ACC112 (cell line): ENCODE results near the gene CHST11.

Source experiments
- H2AFZ ChIP-seq: fragments of 200-600 bp; sonication (generic); one replicate; pipeline ENCODE4 v1.6.0; 2017; ENCODE audit warnings: antibody characterized with exemption, low read length; ENCODE audit not compliant: unreplicated experiment
- H3K27ac ChIP-seq: fragments of 200-600 bp; sonication (generic); 2 replicates; pipeline ENCODE4 v1.5.1; 2014; ENCODE audit warnings: low read depth, mild to moderate bottlenecking, antibody characterized with exemption, low read length, moderate library complexity
- H3K27me3 ChIP-seq: fragments of 200-600 bp; sonication (generic); 2 replicates; pipeline ENCODE4 v1.6.1; 2014; ENCODE audit warnings: mild to moderate bottlenecking, antibody characterized with exemption, low read length, moderate library complexity, mixed read lengths; ENCODE audit not compliant: insufficient read depth
- H3K36me3 ChIP-seq: fragments of 200-600 bp; sonication (generic); 2 replicates; pipeline ENCODE4 v1.6.1; 2016; ENCODE audit warnings: mild to moderate bottlenecking, antibody characterized with exemption, low read length, moderate library complexity, mixed read lengths; ENCODE audit not compliant: insufficient read depth
- H3K4me1 ChIP-seq: fragments of 200-600 bp; sonication (generic); one replicate; pipeline ENCODE4 v1.6.1; 2016; ENCODE audit warnings: low read length, mixed read lengths; ENCODE audit not compliant: insufficient read depth, unreplicated experiment, control insufficient read depth
- H3K4me3 ChIP-seq: fragments of 200-600 bp; sonication (generic); 2 replicates; pipeline ENCODE4 v1.5.1; 2014; ENCODE audit warnings: mild to moderate bottlenecking, low read depth, low read length
- H3K79me2 ChIP-seq: fragments of 200-600 bp; sonication (generic); one replicate; pipeline ENCODE4 v1.6.0; 2016; ENCODE audit warnings: low read length; ENCODE audit not compliant: control insufficient read depth, unreplicated experiment, insufficient read depth

CHST11 gene

GRCh38 chr12:104459368-104459909 is 2.7 kb downstream of the CHST11 start:
- H3K4me1 ChIP-seq: peaks cover 29% of the 10 kb centered on the region
- peak overlapping the region; percentile 83 for H3K4me3 ChIP-seq

GRCh38 chr12:104460041-104460719 is 3.4 kb downstream of the CHST11 start:
- no peaks in the 10 kb centered on the region for H3K36me3 ChIP-seq
- peaks cover 50% of the 10 kb centered on the region for H3K79me2 ChIP-seq
- no peak overlapping the region for H2AFZ ChIP-seq
- H3K4me3 ChIP-seq: peak overlapping the region; percentile 83
- H3K27ac ChIP-seq: no peak overlapping the region
- H3K4me1 ChIP-seq: peaks cover 25% of the 10 kb centered on the region
- no peaks in the 10 kb centered on the region for H3K27me3 ChIP-seq

More at GRCh38 chr12:104459368-104459909, 2.7 kb downstream of the CHST11 start:
- no peaks in the 10 kb centered on the region for H3K27me3 ChIP-seq
- H3K36me3 ChIP-seq: no peaks in the 10 kb centered on the region
- peaks cover 45% of the 10 kb centered on the region for H3K79me2 ChIP-seq
- no peak overlapping the region for H3K27ac ChIP-seq
- H2AFZ ChIP-seq: no peak overlapping the region

DNA sequence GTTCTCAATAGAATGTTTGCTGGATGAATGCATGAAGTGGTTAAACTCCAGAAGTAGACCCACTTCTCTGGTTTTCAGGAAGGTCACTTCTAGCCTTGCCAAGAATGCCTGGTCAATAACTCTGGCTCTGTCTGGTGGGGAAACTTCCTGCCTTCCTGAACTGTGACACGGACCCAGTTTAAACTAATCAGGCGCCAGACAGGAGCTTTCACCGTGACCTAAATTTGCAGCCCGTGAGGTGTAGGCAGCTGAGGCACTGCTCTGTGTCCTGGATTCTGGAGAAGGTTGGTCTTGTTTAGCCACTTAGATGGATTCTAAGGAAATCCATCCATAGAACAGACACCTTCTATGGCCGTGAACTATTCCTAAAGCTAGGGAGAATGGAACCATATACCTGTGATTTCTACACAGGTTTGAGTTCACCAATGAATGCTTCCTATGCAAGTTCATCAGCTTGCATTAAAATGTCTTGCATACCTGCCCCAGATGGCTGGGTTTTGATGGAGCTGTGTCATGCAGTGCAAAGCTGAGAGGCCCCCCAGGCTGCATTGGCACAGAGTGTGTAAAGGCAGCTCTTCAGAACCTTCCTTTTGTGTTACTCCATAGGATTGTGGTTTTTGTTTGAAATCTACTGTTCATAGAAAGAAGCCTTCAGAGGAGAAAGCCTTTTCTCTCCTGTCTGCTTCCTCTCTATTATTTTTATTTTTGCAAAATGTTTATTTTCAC is 4.4 kb downstream of the CHST11 start:
- no peaks in the 10 kb centered on the region for H3K36me3 ChIP-seq

DNA sequence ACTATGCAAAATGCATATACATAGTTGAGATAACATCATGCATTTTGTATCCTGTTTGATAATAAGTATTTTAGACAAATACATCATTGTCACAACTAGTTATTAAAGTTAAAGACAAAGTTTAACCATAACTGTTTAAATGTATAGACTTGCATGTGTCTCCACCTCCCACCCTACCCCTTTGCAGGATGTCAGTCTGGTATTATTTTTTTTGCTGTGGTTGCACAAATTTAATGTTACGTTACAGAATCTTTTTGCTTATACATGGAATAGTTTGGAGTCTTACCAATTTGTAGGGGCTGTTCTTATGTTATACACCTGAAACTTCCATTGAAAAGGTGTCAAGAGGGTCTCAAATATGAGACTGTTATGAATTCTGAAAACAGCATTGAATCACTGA is 5.6 kb downstream of the CHST11 start:
- no peak overlapping the region for H2AFZ ChIP-seq
- no peaks in the 10 kb centered on the region for H3K36me3 ChIP-seq

More for the DNA sequence above, 4.4 kb downstream of the CHST11 start:
- peaks cover 17% of the 10 kb centered on the region for H3K4me1 ChIP-seq
- H3K79me2 ChIP-seq: peaks cover 53% of the 10 kb centered on the region
- H3K27ac ChIP-seq: no peak overlapping the region
- no peak overlapping the region for H3K4me3 ChIP-seq
- no peaks in the 10 kb centered on the region for H3K27me3 ChIP-seq
- no peak overlapping the region for H2AFZ ChIP-seq

DNA sequence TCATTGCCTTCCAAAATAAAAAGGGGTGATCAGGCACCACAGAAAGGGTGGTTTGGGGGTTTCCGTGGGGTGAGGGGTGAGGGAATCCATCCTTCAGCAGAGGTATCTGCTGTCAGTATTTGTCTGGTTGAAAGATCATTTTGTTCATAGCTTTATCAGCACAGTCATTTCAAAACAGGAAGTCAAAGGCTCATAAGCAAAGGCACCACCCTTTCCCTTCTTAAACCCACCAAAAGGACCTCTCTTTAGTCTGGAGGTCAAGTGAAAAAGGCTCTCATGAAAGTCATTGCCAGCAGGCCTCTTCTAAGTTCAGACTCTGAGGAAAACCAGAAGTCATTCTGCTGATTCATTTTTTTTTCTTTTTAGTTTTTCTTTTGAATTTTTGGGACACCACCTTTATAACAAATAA is 6.2 kb downstream of the CHST11 start:
- Histone ChIP-seq H3K4me3 (no peak overlapping the region), H3K79me2 (peaks cover 55% of the 10 kb centered on the region), H3K27ac (no peak overlapping the region), H3K36me3 (no peaks in the 10 kb centered on the region), H3K4me1 (peaks cover 17% of the 10 kb centered on the region), H3K27me3 (no peaks in the 10 kb centered on the region), H2AFZ (no peak overlapping the region)

More for the DNA sequence above, 5.6 kb downstream of the CHST11 start:
- Histone ChIP-seq H3K4me3 (no peak overlapping the region), H3K4me1 (peaks cover 17% of the 10 kb centered on the region), H3K27ac (no peak overlapping the region), H3K79me2 (peaks cover 57% of the 10 kb centered on the region), H3K27me3 (no peaks in the 10 kb centered on the region)

DNA sequence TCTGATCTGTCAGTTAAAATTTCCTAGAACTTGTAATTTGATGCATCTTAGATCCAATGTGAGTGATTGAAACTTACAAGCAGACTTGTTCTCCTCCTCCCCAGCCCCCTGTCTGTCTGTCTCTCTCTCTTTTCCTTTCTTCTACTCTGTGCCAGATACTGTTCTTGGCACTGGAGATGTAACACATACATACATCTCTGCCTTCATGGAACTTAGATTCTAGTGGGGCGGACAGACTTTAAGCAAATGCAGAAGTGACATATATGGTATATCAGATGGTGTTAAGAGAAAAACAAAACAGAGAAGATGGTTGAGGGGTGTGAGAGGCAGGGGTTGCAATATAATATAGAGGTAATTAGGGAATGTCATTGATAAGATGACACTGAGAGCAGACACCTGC is 6.6 kb downstream of the CHST11 start:
- no peak overlapping the region for H3K4me3 ChIP-seq
- no peaks in the 10 kb centered on the region for H3K27me3 ChIP-seq
- H2AFZ ChIP-seq: no peak overlapping the region
- H3K27ac ChIP-seq: no peak overlapping the region
- H3K4me1 ChIP-seq: peaks cover 17% of the 10 kb centered on the region
- H3K36me3 ChIP-seq: no peaks in the 10 kb centered on the region
- H3K79me2 ChIP-seq: peaks cover 51% of the 10 kb centered on the region

- Histone ChIP-seq H2AFZ (no peak overlapping the region), H3K27me3 (no peaks in the 10 kb centered on the region), H3K27ac (no peak overlapping the region), H3K79me2 (peaks cover 43% of the 10 kb centered on the region), H3K36me3 (no peaks in the 10 kb centered on the region), H3K4me3 (no peak overlapping the region), H3K4me1 (peaks cover 17% of the 10 kb centered on the region)
Observed at GRCh38 chr12:104464899-104465298, 8.2 kb downstream of the CHST11 start.

DNA sequence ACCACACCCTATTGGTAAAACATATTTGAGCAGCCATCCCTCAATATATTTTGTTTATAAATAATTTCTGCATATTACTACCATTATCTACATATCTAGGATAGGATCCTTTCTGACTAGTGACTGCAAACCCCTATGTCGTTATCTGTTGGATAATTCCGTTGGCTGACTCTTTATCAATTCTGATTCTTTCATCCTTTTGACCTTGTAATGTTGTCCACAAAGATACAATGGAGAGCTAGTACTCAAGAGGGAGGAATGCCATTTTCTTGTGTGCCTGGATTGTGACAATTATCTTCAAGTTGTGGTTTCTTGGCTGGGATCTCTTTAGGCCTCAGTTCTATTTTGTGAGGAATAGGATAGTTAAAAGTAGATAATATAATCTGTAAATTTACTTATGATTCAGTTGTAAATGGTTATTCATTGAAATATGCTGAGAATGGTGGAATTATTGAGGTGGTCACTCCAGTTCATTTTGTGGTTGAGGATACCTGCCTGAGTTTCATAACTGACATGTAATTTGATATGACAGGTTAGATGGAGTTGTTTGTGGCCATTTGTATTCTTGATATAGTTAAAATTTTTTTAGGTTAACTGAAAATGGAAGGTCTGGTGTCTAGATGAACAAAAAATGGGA is 10.1 kb downstream of the CHST11 start:
- no peak overlapping the region for H3K27ac ChIP-seq
- peaks cover 17% of the 10 kb centered on the region for H3K4me1 ChIP-seq
- no peak overlapping the region for H2AFZ ChIP-seq
- H3K79me2 ChIP-seq: peaks cover 32% of the 10 kb centered on the region
- no peaks in the 10 kb centered on the region for H3K36me3 ChIP-seq
- H3K27me3 ChIP-seq: no peaks in the 10 kb centered on the region
- no peak overlapping the region for H3K4me3 ChIP-seq

- no peak overlapping the region for H3K4me3 ChIP-seq
- H3K36me3 ChIP-seq: no peaks in the 10 kb centered on the region
- no peaks in the 10 kb centered on the region for H3K27me3 ChIP-seq
- H3K27ac ChIP-seq: no peak overlapping the region
- H3K79me2 ChIP-seq: peaks cover 32% of the 10 kb centered on the region
- H3K4me1 ChIP-seq: peaks cover 15% of the 10 kb centered on the region
- no peak overlapping the region for H2AFZ ChIP-seq
Observed at GRCh38 chr12:104467346-104467837, 10.6 kb downstream of the CHST11 start.

DNA sequence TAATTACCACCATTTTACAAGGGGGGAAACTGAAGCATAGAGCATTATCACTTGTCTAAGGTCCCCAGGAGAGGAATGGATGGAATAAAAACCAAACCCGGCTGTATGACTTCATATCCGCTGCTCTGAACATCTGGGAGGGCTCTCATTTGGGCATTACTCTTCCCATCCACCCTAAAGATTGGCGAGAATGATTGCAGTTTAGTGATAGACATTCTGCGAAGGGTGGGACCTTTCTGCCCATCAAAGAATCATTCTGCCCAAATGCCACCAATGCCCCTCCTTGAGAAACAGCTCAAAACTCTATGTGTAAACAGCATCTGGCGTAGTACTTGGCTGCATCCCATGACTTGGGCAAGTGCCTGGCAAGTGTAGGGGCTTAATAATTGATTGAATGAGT is 11.6 kb downstream of the CHST11 start:
- Histone ChIP-seq H3K79me2 (peaks cover 34% of the 10 kb centered on the region), H3K4me1 (peaks cover 5% of the 10 kb centered on the region), H3K36me3 (no peaks in the 10 kb centered on the region), H3K27me3 (no peaks in the 10 kb centered on the region), H3K4me3 (no peak overlapping the region), H3K27ac (no peak overlapping the region), H2AFZ (no peak overlapping the region)
